ENCODE measurements around the gene PKDREJ.

The PKDREJ gene

DNA sequence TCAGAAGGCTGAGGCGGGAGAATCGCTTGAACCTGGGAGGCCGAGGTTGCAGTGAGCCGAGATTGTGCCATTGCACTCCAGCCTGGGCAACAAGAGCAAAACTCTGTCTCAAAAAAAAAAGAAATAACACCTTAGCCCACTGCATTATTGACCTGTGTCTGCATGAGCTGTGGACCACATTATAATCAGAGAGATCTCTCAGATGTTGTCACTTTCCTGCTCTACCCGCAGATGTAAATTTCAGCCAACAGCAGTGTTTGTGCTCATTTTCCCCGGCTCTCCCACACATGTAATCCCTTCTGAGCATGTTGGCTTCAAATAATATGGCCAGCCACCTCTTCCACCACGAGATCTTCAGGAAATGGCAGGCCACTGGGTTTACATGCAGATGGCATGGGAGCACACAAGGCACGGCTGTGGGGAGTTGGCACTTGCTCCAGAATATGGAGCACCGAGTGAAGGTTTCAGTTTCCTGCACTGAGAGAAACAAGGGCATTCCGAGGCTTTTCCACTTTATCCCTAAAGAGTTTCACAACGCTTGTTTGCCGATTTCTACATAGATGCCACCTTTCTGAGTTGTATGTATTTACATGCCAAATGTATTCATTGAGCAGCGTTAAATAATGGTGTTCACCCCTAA, 32.8 kb downstream of the PKDREJ start:
- TF ChIP-seq, protein P1, sequence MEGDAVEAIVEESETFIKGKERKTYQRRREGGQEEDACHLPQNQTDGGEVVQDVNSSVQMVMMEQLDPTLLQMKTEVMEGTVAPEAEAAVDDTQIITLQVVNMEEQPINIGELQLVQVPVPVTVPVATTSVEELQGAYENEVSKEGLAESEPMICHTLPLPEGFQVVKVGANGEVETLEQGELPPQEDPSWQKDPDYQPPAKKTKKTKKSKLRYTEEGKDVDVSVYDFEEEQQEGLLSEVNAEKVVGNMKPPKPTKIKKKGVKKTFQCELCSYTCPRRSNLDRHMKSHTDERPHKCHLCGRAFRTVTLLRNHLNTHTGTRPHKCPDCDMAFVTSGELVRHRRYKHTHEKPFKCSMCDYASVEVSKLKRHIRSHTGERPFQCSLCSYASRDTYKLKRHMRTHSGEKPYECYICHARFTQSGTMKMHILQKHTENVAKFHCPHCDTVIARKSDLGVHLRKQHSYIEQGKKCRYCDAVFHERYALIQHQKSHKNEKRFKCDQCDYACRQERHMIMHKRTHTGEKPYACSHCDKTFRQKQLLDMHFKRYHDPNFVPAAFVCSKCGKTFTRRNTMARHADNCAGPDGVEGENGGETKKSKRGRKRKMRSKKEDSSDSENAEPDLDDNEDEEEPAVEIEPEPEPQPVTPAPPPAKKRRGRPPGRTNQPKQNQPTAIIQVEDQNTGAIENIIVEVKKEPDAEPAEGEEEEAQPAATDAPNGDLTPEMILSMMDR (IDR thresholded peaks at IDR 0.05; ENCODE audit: low read length), result no peak
- TF ChIP-seq EZH2 (IDR thresholded peaks at IDR 0.05; ENCODE audit: borderline replicate concordance, low read length), result no peak
- Histone ChIP-seq H3K9me3 (ENCODE audit: low read length) (no peaks in the 10 kb centered on the region), H3K9ac (ENCODE audit: low read length) (no peak overlapping the region), H3K79me2 (ENCODE audit: insufficient read depth, low read length) (no peaks in the 10 kb centered on the region), H4K20me1 (ENCODE audit: insufficient read depth, low read length) (no peaks in the 10 kb centered on the region), H3K27me3 (ENCODE audit: insufficient read depth, low read length) (no peaks in the 10 kb centered on the region), H2AFZ (ENCODE audit: low read length) (no peak overlapping the region), H3K36me3 (ENCODE audit: insufficient read depth, low read length) (no peaks in the 10 kb centered on the region), H3K4me3 (ENCODE audit: low read depth, low read length, poor library complexity, severe bottlenecking) (no peak overlapping the region), H3K4me1 (ENCODE audit: insufficient read depth, low read length, severe bottlenecking) (no peaks in the 10 kb centered on the region), H3K9me2 (ENCODE audit: low read depth, low read length) (no peaks in the 10 kb centered on the region), H3K27ac (ENCODE audit: low read depth, low read length, poor library complexity, severe bottlenecking) (no peak overlapping the region), H3F3A (ENCODE audit: insufficient read depth, low read length) (no peaks in the 10 kb centered on the region), H3K4me2 (ENCODE audit: low read length) (no peak overlapping the region)

DNA sequence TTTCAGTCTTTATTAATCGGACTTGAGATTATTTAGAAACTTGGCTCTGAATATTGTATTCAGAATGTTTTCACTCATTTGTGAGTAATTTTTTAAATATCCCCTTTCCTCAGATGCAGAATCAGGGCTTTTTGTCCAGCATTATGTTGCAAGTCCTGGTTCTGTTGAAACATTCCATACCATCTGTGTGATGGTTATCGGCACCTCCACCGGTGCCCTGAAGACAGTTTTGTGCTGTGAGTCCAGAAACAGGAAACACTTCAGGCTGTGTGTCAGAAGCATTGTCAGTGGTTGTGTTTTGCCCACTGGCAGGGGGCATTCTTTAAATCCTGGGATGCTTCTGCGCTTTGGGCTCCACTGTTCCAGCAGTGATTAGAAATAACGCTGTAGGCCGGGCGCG, 33.4 kb downstream of the PKDREJ start:
- no peak overlapping the region for H3K4me3 ChIP-seq (ENCODE audit: low read depth, low read length, poor library complexity, severe bottlenecking)
- no peaks in the 10 kb centered on the region for H3K36me3 ChIP-seq (ENCODE audit: insufficient read depth, low read length)
- no peaks in the 10 kb centered on the region for H3K9me3 ChIP-seq (ENCODE audit: low read length)
- H3K27me3 ChIP-seq (ENCODE audit: insufficient read depth, low read length), result no peaks in the 10 kb centered on the region
- H3K27ac ChIP-seq (ENCODE audit: low read depth, low read length, poor library complexity, severe bottlenecking), result no peak overlapping the region
- H3K9me2 ChIP-seq (ENCODE audit: low read depth, low read length), result no peaks in the 10 kb centered on the region
- no peak overlapping the region for H3K9ac ChIP-seq (ENCODE audit: low read length)
- TF ChIP-seq EZH2 (IDR thresholded peaks at IDR 0.05; ENCODE audit: borderline replicate concordance, low read length), result no peak
- TF ChIP-seq, protein P1 (IDR thresholded peaks at IDR 0.05; ENCODE audit: low read length), result no peak
- no peak overlapping the region for H3K4me2 ChIP-seq (ENCODE audit: low read length)
- H2AFZ ChIP-seq (ENCODE audit: low read length), result no peak overlapping the region
- no peaks in the 10 kb centered on the region for H3K4me1 ChIP-seq (ENCODE audit: insufficient read depth, low read length, severe bottlenecking)
- no peaks in the 10 kb centered on the region for H4K20me1 ChIP-seq (ENCODE audit: insufficient read depth, low read length)
- no peaks in the 10 kb centered on the region for H3K79me2 ChIP-seq (ENCODE audit: insufficient read depth, low read length)
- H3F3A ChIP-seq (ENCODE audit: insufficient read depth, low read length), result no peaks in the 10 kb centered on the region

DNA sequence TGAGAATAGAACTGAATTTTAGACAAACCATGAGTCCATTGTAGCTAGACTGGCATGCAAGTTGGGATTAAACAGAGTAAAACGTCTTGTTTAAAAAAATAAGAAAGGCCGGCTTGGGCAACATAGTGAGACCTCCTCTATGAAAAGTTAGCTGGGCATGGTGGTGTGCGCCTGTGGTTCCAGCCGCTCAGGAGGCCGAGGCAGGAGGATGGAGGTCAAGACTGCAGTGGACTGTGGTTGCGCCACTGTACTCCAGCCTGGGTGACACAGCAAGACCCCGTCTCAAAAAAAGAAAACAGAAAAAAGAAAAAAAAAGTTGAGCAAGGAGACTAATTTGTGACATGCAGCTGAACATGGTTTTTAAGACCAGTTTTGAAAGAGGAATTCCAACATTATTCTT, 36.6 kb downstream of the PKDREJ start:
- Histone ChIP-seq H3K4me2 (ENCODE audit: low read length) (no peak overlapping the region), H4K20me1 (ENCODE audit: insufficient read depth, low read length) (no peaks in the 10 kb centered on the region), H3K27me3 (ENCODE audit: insufficient read depth, low read length) (no peaks in the 10 kb centered on the region), H3K9ac (ENCODE audit: low read length) (no peak overlapping the region), H3K4me3 (ENCODE audit: low read depth, low read length, poor library complexity, severe bottlenecking) (no peak overlapping the region), H3K4me1 (ENCODE audit: insufficient read depth, low read length, severe bottlenecking) (no peaks in the 10 kb centered on the region), H3K27ac (ENCODE audit: low read depth, low read length, poor library complexity, severe bottlenecking) (no peak overlapping the region), H2AFZ (ENCODE audit: low read length) (no peak overlapping the region), H3K9me3 (ENCODE audit: low read length) (no peaks in the 10 kb centered on the region), H3K9me2 (ENCODE audit: low read depth, low read length) (no peaks in the 10 kb centered on the region), H3F3A (ENCODE audit: insufficient read depth, low read length) (no peaks in the 10 kb centered on the region), H3K79me2 (ENCODE audit: insufficient read depth, low read length) (no peaks in the 10 kb centered on the region), H3K36me3 (ENCODE audit: insufficient read depth, low read length) (no peaks in the 10 kb centered on the region)
- TF ChIP-seq EZH2 (IDR thresholded peaks at IDR 0.05; ENCODE audit: borderline replicate concordance, low read length), result no peak
- TF ChIP-seq, protein P1 (IDR thresholded peaks at IDR 0.05; ENCODE audit: low read length), result no peak

Data from OCI-LY1 (cell line).